22Rv1 (cell line): ENCODE measurements around the gene HIPK2.

Source experiments
- H3K27ac ChIP-seq: fragments of 450-650 bp; 2 replicates; pipeline ENCODE4 v1.5.1; 2017
- ZFX ChIP-seq: fragments of 450-650 bp; IDR thresholded peaks from 2 replicates; pipeline ENCODE4 v1.6.1; 2017; ENCODE audit warnings: antibody characterized with exemption, borderline replicate concordance
- TF ChIP-seq, protein P1 (sequence below): fragments of 450-650 bp; IDR thresholded peaks from 2 replicates; pipeline ENCODE4 v1.5.1; 2017; ENCODE audit warnings: mild to moderate bottlenecking

Gene HIPK2

DNA sequence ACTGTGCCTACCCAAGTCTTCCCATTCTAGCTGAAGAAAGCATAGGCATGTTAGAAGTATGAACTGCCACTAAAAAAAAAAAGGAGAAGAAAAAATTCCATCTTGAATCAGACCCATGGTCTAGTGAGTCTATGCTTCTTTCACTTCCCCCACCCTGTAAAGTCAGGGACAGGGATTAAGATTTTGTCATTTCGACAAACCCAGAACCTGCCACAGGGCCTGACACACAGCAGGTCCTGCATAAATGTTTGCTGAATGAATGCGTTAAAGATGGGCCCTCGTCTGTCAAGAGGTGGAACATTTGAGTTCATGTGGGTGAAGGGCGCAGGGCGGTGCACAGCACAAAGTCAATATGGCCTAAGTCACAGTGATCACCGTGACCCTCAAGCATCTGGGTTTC, 4.9 kb downstream of the HIPK2 start:
- TF ChIP-seq, protein P1, sequence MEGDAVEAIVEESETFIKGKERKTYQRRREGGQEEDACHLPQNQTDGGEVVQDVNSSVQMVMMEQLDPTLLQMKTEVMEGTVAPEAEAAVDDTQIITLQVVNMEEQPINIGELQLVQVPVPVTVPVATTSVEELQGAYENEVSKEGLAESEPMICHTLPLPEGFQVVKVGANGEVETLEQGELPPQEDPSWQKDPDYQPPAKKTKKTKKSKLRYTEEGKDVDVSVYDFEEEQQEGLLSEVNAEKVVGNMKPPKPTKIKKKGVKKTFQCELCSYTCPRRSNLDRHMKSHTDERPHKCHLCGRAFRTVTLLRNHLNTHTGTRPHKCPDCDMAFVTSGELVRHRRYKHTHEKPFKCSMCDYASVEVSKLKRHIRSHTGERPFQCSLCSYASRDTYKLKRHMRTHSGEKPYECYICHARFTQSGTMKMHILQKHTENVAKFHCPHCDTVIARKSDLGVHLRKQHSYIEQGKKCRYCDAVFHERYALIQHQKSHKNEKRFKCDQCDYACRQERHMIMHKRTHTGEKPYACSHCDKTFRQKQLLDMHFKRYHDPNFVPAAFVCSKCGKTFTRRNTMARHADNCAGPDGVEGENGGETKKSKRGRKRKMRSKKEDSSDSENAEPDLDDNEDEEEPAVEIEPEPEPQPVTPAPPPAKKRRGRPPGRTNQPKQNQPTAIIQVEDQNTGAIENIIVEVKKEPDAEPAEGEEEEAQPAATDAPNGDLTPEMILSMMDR = no peak
- no peak for TF ChIP-seq ZFX
- H3K27ac ChIP-seq = no peak overlapping the region

DNA sequence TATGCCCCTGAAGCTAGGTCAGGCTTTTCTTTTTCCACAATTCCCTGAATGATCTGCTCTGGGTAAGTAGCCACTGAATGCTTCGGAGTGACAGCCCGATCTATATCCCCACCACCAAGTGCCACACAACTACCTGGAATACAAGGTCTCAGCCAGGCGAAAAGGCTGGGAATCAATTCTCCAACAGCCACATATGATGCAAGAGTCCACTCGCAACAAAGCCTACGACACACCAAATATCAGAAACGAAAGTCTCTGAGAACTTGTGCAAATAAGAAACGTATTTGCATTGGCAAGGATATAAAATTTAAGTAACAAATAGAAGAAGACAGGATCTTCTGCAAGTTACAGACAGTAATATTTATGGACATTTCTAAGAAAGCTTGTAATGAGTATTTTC, 5.7 kb downstream of the HIPK2 start:
- H3K27ac ChIP-seq = no peak overlapping the region
- TF ChIP-seq, protein P1 = no peak
- TF ChIP-seq ZFX = no peak

GRCh38 chr7:139771001-139771956, 6.5 kb downstream of the HIPK2 start:
- no peak overlapping the region for H3K27ac ChIP-seq
- TF ChIP-seq, protein P1 = no peak
- TF ChIP-seq ZFX = no peak

DNA sequence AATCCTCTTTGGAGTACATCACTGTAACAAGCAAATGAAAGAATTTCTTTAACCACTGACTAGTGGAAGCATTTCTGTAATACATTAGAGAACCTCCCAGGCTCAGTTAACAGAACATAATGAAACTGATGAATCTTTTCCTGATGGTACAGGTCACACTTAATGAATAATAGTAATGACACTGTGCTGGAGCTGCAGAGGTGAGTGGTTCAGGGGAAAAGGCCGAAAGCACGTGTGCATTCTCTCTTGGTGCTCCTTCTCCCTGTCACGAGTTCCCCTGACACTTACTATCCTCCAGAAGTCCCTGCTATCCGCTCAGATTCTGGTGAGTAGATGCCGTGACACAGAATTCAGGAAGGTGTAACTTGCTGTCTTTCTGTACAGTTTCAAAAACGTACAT, 8.0 kb downstream of the HIPK2 start:
- TF ChIP-seq ZFX = no peak
- TF ChIP-seq, protein P1 = no peak
- H3K27ac ChIP-seq = no peak overlapping the region

- no peak for TF ChIP-seq ZFX
- TF ChIP-seq, protein P1 = no peak
- no peak overlapping the region for H3K27ac ChIP-seq
Observed at GRCh38 chr7:139769066-139769465, 8.7 kb downstream of the HIPK2 start.

DNA sequence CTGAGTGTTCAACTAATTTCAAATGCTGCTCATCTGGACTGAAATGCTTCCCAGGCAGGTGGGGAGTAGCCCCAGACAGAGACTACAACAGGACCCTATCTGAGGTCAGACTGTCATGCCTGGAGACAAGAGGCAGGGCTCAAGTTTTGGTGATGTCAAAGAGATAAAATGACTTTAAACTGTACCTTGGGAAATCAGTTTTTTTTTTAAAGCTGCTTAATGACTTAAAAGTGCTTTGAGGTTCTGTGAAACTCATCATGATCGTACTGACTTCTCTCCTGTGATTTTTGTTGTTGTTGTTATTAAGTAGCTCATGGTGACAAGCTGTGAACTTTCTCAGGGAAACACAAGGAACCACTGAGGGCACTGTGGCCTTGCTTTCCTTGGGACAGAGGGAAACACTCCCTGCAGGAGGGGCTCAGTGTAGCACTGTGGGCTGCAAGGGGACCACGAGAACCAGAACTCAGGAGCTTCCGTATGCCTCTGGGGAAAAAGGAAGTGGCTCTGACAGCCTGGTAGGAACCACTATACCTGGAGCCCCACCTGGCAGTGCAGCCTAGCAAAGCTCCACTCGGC, 9.5 kb downstream of the HIPK2 start:
- H3K27ac ChIP-seq = no peak overlapping the region
- TF ChIP-seq, protein P1 = no peak
- TF ChIP-seq ZFX = no peak

DNA sequence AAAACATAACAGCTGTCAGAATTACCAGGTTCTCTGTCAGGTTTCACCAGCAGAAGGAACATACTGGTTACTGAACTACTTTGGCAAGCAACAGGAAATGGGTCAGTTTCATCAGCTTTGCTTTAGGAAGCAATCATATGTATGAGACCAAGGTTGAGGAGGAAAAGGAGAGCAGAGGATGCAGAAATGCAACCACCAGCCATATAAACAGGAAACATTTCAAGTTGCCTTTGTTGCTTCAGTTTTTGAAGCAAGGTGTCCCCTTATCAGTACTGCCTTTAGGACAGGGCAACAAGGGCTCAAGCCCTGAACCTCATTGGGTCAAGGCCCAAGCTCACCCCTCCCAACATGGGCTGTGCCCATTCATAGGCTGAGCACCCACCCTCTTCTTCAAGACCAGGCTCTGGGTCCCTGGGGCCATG, 10.2 kb downstream of the HIPK2 start:
- H3K27ac ChIP-seq = no peak overlapping the region
- TF ChIP-seq, protein P1 = no peak
- TF ChIP-seq ZFX = no peak
